ENCODE measurements around the gene PLXNA4.

DNA sequence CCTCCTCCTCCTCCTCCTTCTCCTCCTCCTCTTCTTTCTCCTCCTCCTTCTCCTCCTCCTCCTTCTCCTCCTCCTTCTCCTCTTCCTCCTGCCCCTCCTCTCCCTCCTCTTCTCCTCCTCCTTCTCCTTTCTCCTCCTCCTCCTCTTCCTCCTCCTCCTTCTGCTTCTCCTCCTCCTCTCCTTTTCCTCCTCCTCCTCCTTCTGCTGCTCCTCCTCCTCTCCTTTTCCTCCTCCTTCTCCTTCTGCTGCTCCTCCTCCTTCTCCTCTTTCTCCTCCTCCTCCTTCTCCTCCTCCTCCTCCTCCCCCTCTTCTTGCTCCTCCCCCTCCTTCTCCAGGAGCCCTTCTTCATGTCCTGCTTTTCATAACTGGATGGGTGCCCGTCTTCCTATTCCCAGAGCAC is 12.2 kb downstream of the PLXNA4 start:
- TF ChIP-seq, protein P1, sequence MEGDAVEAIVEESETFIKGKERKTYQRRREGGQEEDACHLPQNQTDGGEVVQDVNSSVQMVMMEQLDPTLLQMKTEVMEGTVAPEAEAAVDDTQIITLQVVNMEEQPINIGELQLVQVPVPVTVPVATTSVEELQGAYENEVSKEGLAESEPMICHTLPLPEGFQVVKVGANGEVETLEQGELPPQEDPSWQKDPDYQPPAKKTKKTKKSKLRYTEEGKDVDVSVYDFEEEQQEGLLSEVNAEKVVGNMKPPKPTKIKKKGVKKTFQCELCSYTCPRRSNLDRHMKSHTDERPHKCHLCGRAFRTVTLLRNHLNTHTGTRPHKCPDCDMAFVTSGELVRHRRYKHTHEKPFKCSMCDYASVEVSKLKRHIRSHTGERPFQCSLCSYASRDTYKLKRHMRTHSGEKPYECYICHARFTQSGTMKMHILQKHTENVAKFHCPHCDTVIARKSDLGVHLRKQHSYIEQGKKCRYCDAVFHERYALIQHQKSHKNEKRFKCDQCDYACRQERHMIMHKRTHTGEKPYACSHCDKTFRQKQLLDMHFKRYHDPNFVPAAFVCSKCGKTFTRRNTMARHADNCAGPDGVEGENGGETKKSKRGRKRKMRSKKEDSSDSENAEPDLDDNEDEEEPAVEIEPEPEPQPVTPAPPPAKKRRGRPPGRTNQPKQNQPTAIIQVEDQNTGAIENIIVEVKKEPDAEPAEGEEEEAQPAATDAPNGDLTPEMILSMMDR (IDR thresholded peaks at IDR 0.05; ENCODE audit: poor library complexity): no peak
- no peak for TF ChIP-seq EZH2phosphoT487 (IDR thresholded peaks at IDR 0.05; ENCODE audit: low read depth, severe bottlenecking, unreplicated experiment)
- no peak for TF ChIP-seq EZH2 (IDR thresholded peaks at IDR 0.05; ENCODE audit: borderline replicate concordance)

Measured in hepatocyte (in vitro differentiated cells).